ENCODE measurements around the gene MYH10. TPM values are rescaled to one million over a fixed set of nuclear protein-coding genes. Genes with fewer than 3 reads are reported as not detected.
A peak's percentile ranks its signal among the peaks of the same experiment; 100 is the strongest.

The MYH10 gene
- total and polyA plus RNA-seq, 9 of the 15 experiments (the other 6 are each of a cell fraction or from before 2014, with no cell fraction given), result 16.3 to 95.3 (median 39.7) TPM

DNA sequence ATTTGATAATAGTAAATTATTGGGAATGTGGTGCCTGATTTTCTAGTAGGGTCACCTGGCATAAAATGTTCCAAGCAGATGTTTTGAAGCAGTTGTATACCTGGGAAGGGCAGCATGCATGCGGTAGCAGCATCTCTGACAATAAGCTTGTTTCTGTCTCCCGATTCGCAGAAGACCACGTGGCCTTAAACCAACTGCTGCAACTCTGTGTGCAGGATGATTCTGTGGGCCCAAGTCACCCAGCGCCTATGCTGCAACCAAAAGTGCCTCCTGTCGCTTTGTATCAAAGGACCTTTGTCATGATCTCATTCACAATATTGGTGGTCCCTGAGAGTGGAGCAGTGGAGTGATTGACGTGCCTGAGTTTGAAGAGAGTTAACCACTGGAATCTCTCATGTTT is 186.8 kb downstream of the MYH10 start (continued):
- TF ChIP-seq, protein P1, sequence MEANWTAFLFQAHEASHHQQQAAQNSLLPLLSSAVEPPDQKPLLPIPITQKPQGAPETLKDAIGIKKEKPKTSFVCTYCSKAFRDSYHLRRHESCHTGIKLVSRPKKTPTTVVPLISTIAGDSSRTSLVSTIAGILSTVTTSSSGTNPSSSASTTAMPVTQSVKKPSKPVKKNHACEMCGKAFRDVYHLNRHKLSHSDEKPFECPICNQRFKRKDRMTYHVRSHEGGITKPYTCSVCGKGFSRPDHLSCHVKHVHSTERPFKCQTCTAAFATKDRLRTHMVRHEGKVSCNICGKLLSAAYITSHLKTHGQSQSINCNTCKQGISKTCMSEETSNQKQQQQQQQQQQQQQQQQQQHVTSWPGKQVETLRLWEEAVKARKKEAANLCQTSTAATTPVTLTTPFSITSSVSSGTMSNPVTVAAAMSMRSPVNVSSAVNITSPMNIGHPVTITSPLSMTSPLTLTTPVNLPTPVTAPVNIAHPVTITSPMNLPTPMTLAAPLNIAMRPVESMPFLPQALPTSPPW (CRISPR knock-in tag; IDR thresholded peaks at IDR 0.05), result no peak
- TF ChIP-seq PTBP1 (IDR thresholded peaks at IDR 0.05; ENCODE audit: low read depth, low read length), result no peak
- no peak for TF ChIP-seq ZNF778 (CRISPR knock-in tag; IDR thresholded peaks at IDR 0.05)
- no peak for TF ChIP-seq OTX1 (CRISPR knock-in tag; IDR thresholded peaks at IDR 0.05)
- no peak for TF ChIP-seq MTA1 (IDR thresholded peaks at IDR 0.05; ENCODE audit: borderline replicate concordance)
- TF ChIP-seq JUNB (CRISPR knock-in tag; conservative IDR thresholded peaks at IDR 0.05), result no peak
- TF ChIP-seq SLC30A9 (CRISPR knock-in tag; IDR thresholded peaks at IDR 0.05), result no peak

GRCh38 chr17:8442310-8442709 is 188.2 kb downstream of the MYH10 start:
- POLR2A ChIA-PET, result interaction anchor here (0.6 to 0.7 kb wide), 2 partner anchors 9 to 34 kb away, joined by 3 read pairs; no protein-coding TSS in a partner anchor
- WGBS (ENCODE audit: insufficient coverage, low coverage, missing lambda C conversion rate), result 82% methylated on average over 2 of the region's 2 CpGs
- Histone ChIP-seq H3K9me3 (replicated peaks; ENCODE audit: control insufficient read depth, insufficient read depth, low read depth, low read length) (no peaks in the 10 kb centered on the region), H3K36me3 (ENCODE audit: control insufficient read depth, insufficient read depth, low read length) (peaks cover 45% of the 10 kb centered on the region), H2AFZ (ENCODE audit: low read depth, low read length) (no peak overlapping the region), H3K4me1 (replicated peaks in 1 of 2; ENCODE audit: control insufficient read depth in 2 of 2, insufficient read depth in 2 of 2, low read length in 2 of 2) (no peaks in the 10 kb centered on the region; a peak in 3 of 5 replicates), H3K9me1 (ENCODE audit: control insufficient read depth, insufficient read depth, low read length) (no peaks in the 10 kb centered on the region), H4K20me1 (replicated peaks; ENCODE audit: control insufficient read depth, insufficient read depth, low read length) (no peaks in the 10 kb centered on the region), H3K27me3 (ENCODE audit: control insufficient read depth in 2 of 2, insufficient read depth in 2 of 2, low read length in 2 of 2) (no peaks in the 10 kb centered on the region), H3K27ac (ENCODE audit: extremely low read depth, low read depth, low read length) (no peak overlapping the region), H3K4me2 (ENCODE audit: insufficient read depth, low read length) (no peak overlapping the region), H3K4me3 (no peak overlapping the region), H3K79me2 (ENCODE audit: control insufficient read depth, insufficient read depth, low read length) (peaks cover 50% of the 10 kb centered on the region), H3K9ac (ENCODE audit: insufficient read depth in 1 of 2, low read depth in 2 of 2, low read length in 2 of 2) (no peak overlapping the region)
- CTCF ChIA-PET (ENCODE audit: low intra/inter-chr PET ratio), result no interaction called here
- in situ Hi-C loops (cut with MboI), result no loop called here
- intact Hi-C loops (cut with micrococcal nuclease), result no loop called here
- FAIRE-seq, result no peak
- no peak for DNase-seq (ENCODE audit: extremely low read depth in 1 of 4, low spot score in 3 of 4)
- no peak for ATAC-seq
- BruUV-seq (replicated peaks), result no TSS peak
- TF ChIP-seq, protein P2, sequence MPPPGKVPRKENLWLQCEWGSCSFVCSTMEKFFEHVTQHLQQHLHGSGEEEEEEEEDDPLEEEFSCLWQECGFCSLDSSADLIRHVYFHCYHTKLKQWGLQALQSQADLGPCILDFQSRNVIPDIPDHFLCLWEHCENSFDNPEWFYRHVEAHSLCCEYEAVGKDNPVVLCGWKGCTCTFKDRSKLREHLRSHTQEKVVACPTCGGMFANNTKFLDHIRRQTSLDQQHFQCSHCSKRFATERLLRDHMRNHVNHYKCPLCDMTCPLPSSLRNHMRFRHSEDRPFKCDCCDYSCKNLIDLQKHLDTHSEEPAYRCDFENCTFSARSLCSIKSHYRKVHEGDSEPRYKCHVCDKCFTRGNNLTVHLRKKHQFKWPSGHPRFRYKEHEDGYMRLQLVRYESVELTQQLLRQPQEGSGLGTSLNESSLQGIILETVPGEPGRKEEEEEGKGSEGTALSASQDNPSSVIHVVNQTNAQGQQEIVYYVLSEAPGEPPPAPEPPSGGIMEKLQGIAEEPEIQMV (tag; conservative IDR thresholded peaks at IDR 0.05; ENCODE audit: low read depth), result no peak
- TF ChIP-seq ZNF263 (CRISPR knock-in tag; IDR thresholded peaks at IDR 0.05; ENCODE audit: borderline replicate concordance) (no peak), IRF1 (CRISPR knock-in tag; IDR thresholded peaks at IDR 0.05; ENCODE audit: borderline replicate concordance) (no peak), SOX6 (IDR thresholded peaks at IDR 0.05) (no peak), ZNF121 (CRISPR knock-in tag; conservative IDR thresholded peaks at IDR 0.05) (peak; percentile 33; the same call in 1 of the 2 replicates), ATF7 (IDR thresholded peaks at IDR 0.05) (no peak)

Data from K562 (cell line).